GM21737 (cell line): Measurements from ENCODE around the gene PLTP.
"Not testable (repeated sequence)": the region's sequence is repeated elsewhere in the genome, so short reads cannot be mapped to it uniquely, and the experiment has no call there.

Source experiments
- ATAC-seq: cut with Tn5 transposase; IDR thresholded peaks from one replicate; pipeline ENCODE4 v1.9.1; 2021; ENCODE audit warnings: mild to moderate bottlenecking, moderate library complexity; ENCODE audit not compliant: unreplicated experiment

Gene PLTP

DNA sequence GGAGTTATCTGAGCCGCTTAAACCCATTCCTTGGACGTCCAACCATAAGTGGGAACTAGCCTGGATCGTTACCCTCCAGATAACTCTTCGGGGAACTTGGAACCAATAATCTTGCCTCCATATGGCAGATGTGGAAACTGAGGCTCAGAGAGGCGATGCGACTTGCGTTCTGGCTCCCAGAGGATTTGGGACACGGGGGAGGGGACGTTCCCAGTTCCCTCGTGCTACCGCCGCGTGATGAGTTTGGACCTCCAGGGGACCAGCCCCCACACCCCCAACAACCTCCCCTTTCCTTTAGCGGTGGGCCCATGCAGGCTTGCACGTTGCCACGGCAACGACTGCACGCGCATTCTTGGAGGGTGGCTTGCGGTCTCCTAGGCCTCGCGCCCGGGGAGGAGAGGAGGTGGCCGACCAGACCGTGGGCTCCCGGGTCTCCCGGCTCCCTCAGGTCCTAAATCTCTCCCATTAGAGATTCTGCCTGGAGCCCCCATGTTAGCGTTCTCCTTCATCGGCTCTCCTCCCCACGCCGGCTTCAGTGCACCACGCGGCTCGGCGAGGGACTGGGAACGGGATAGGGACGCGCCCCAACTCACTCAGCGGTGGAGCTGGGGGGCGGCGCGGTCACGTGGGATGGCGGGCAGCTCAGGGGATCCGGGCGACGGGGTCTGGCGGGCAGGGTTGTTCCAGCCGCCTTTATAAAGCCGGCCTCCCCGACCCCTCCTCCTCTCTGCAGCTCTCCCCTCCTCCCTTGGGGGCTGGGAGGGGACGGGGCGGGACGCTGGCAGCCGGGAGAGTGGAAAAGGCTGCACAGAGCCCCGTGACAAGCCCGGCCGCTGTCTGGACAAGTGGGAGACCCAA is at the start of gene PLTP:
Gene PLTP (minus strand): TSS at position 670 of the 858 bp plus-strand sequence. CDS start 703 bp downstream, outside the sequence.
- no peak for ATAC-seq

DNA sequence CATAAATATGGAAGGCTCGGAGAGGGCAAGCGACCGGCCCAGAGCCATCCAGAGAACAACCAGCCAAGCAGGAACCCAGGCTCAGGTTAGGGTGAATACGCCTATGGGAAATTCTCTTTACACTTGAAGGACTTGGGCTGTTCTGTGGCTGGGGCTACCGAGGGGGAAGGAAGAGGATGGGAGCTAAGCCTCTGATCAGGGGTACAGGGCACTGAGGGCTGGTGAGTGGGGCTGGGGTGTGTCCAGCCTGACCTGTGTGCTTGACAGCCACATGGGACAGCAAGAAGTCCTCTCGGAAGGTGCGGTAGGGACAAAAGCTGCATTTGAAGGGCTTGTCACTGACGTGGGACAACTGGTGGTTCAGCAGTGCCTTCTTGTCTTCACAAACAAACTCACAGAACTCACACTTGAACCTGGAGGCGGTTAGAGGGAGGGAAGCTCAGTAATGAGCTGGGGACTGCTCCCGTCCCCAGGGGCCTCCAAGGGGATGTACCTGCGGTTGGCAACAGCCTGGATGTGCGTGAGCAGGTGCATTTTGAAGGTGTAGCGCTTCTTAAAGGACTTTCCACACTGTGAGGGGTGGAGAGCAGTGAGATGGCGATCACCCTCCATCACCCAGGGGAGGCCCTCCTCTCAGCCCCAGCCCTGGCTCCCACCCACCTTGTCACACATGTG is 48.1 kb upstream of the PLTP start:
- ATAC-seq, result no peak

DNA sequence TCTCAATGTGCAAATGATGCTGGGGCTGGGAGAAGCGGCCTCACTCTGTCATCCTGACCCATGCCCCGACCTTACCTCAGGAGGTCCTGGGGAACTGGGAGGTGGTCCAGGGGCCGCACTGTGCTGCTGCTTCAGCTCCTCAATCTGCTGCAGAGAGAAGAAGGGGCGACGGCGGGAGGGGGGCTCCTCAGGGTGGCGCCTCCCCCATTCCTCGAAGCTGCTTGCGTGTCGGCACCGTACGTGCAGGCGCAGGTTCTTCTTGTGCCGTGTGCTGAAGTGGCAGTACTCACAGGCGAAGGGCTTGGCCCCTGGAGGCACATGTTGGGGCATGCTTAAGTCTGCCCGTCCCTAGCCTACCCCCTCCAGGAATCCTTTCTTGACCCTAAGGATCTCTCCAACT is 47.2 kb upstream of the PLTP start:
- no peak for ATAC-seq

DNA sequence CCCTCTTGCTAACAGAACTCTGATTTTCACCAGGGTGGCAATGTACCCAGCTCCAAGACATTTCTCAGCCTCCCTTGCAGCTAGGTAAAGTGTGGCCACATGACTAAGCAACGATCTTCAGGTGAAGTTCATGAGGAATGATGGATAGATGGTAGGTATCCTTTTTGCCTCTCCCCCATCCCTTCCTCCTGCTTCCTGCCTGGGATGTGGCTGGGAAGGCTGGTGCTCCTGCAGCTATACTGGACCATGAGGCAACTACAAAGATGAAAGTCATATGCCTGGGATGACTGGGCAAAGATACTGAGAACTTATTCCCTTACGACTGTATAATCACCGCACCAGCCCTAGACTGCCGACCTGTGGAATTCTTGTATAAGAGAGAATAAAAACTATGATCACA is 46.6 kb upstream of the PLTP start:
- ATAC-seq, result no peak

GRCh38 chr20:45957021-45957941 is 45.3 kb upstream of the PLTP start:
- ATAC-seq, result no peak

- ATAC-seq, result not testable (repeated sequence)
These were observed 44.4 kb upstream of the PLTP start for GRCh38 chr20:45956326-45956725.

- no peak for ATAC-seq
These were observed 41.7 kb upstream of the PLTP start for GRCh38 chr20:45953672-45954071.

GRCh38 chr20:45952861-45953260 is 40.9 kb upstream of the PLTP start:
- no peak for ATAC-seq

- no peak for ATAC-seq
These were observed 40.2 kb upstream of the PLTP start for GRCh38 chr20:45951925-45952834.

DNA sequence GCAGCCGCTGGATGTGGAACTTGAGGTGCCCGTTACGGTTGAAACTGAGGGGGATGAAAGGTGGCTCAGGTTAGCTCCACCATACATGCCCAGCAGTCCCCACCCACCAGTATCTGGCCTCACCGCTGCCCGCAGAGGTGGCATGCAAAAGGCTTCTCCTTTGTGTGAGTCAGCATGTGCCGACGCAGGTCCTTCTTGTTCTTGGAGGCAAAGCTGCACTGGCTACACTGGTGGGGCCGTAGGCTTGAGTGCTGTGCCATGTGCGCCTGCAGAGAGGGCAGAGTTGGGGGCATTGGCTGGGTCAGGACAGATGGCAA is 38.3 kb upstream of the PLTP start:
- no peak for ATAC-seq

DNA sequence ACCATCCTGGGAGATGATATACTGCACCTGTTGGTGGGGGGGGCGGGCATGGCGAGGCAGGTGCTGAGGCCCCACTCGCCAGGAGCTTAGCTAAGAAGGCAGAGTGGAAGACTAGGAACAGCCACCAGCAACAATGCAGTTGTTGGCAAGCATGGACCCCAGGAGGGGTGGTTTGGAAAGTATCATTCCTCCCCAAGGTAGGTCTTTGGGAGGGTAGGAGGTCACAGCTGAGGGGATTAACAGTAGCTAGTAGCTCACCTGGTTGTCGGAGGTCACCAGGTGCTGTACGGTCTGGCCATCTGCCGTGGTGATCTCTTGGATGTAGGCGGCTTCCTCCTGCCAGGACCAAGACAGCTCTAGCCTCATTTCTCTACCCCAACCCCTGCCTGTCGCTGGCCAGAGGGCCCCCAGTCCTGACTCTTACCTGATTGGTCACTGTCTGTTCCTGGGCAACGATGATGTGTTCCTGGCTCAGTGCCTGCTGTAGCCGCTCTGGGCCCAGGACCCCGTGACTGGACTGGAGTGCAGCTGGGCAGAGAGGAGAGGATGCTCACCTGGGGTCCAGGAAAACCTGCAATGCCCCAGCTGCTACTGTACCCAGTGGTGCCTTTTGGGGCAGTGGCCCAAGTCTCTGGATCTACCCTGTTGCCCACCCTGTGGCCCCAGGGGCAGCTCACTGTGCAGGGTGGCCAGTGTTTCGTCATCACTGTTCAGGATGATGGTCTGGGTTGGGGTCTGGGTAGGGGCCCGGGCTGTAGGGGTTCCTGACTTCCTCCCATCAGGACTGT is 37.8 kb upstream of the PLTP start:
- no peak for ATAC-seq

- no peak for ATAC-seq
These were observed 37.0 kb upstream of the PLTP start for GRCh38 chr20:45948742-45949541.

DNA sequence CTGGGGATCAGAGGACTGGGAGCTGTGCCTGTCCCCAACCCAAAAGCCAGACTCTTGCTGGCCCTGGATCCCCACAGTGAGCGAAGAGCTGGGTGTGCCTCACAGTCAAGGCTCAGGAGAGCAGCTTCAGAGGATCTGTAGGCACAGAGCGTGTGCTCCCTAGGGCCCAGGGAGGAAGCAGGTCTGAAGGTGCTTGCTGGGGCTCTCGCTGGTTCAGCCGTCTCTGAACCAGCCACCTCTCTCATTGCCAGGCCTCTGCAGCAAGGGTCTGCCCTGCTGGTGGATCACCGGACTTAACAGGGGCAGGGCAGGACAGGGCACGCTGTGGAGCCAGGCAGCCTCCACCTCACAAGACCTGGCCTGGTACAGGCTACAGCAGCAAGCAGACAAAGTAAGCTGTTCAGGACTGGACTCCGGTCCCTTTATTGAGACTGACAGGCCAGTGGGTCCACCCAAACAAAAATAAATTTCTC is 36.3 kb upstream of the PLTP start:
- ATAC-seq, result no peak

- no peak for ATAC-seq
These were observed 35.3 kb upstream of the PLTP start for GRCh38 chr20:45947110-45947866.

GRCh38 chr20:45946149-45946970 is 34.4 kb upstream of the PLTP start:
- ATAC-seq, result no peak

DNA sequence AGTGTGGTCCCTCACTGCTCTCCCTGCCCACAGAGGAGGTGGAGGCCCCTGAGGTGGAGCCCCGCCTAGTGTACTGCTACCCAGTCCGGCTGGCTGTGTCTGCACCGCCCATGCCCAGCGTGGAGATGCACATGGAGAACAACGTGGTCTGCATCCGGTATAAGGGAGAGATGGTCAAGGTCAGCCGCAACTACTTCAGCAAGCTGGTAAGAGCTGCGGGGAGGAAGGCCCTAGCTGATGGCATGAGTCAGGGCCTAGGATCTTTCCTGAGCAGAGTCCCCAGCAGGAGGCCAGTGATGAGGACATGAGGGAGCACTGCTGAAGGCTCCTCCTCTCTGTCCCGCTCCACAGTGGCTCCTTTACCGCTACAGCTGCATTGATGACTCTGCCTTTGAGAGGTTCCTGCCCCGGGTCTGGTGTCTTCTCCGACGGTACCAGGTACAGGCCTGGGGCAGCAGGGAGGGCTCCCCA is 33.8 kb upstream of the PLTP start:
- no peak for ATAC-seq
